HPDE6-E6E7 (cell line): Measurements from ENCODE around the gene RELA.
"Not testable (repeated sequence)": the region's sequence is repeated elsewhere in the genome, so short reads cannot be mapped to it uniquely, and the experiment has no call there.

ENCODE experiments used
- DNase-seq: peaks from one replicate; pipeline ENCODE4 v3.0.0; 2011; ENCODE audit warnings: missing footprints; ENCODE audit errors: extremely low spot score

The RELA gene

DNA sequence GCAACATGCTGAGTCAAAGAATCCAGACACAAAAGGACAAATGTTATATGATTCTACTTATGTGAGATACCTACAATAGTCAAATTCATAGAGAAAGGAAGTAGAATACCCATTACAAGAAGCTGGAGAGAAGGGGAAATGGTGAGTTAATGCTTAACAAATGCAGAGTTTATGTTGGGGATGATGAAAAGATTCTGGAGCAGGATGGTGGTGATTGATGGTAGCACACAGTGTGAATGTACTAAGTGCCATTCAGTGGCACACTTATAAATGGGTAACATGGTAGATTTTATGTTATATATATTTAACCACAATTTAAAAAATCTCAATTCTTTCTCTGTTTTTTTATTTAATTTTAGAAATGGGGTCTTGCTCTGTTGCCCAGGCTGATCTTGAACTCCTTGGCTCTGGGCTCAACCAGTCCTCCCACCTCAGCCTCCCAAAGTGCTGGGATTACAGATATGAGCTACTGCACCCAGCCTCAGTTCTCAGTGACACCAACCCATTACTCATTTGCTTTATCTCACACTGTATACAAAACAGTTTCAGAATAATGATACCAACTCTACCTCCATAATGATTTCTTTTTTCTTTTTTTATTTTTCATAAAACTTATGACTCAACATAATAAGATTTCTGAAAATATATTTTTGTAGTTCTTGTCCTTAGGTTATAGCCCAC is 9.6 kb upstream of the RELA start:
- no peak for DNase-seq

DNA sequence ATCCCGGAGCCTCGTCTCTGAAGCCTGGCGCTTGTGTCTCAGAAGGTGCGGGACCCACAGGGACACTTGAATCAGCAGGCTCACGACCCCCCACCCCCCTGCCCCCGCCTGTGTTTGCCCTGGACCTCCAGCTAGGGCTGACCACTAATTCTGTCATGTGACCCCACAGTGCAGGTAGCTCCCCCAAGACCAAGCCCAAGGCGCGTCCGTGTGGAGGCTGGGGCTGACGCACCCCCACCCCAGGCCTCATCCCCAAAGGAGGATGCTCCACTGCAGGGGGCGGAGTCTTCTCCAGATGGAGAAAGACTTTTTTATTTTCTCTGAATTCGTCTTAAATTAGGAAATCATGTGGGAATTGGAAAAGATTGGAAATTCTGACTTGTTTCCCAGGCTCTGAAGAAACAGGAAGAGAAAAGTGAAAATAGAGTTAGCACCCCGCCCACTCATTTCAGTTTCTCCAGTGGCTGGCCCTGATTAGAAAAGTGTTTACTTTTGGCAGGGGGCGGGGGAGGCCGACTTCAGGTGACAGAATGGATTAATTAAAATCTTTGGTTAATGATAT is 1.0 kb upstream of the RELA start:
- no peak for DNase-seq

DNA sequence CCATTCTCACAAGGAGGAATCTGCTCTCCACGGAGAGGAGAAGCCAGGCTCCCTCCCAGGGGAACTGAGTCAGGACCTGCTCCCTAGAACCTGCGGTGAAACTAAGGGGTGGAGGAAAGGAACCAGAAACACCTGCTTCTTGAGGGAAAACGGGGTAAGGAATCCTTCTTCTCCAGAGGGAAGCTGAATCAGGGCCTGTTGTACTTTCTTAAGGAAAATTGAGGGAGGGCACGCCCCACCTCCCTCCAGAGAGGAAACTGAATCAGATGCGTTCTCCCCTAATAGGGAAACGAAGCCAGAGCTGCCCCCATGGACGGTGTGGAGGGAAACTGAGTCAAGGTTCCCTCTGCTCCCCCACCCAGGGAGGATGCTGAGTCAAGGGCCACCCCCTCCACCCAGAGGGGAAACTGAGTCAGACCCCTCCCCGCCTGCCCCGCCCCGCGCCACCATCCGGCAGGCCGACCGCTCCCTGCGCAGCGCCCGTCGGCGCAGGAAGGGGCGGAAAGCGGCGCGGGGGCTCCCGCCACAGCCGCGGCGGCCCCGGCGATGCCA is 393 bp downstream of the RELA start:
- DNase-seq, result no peak

DNA sequence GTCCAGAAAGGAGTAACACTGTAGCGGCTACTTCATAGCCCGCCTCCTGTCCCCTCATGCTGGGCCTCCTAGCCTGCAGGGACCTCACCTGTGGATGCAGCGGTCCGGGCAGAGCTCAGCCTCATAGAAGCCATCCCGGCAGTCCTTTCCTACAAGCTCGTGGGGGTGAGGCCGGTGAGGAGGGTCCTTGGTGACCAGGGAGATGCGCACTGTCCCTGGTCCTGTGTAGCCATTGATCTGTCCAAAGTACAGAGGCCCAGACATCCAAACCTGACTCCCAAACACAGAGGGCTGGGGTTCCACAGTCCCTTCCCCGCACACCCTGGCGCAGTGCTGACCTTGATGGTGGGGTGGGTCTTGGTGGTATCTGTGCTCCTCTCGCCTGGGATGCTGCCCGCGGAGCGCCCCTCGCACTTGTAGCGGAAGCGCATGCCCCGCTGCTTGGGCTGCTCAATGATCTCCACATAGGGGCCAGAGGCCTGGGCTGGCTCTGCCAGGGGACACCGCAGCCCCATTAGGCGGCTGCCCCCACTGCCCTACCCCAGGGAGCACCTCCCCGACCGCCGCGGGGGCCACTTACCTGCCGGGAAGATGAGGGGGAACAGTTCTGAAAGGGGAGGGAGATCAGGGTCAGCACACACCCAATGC is 993 bp downstream of the RELA start:
- DNase-seq, result no peak

DNA sequence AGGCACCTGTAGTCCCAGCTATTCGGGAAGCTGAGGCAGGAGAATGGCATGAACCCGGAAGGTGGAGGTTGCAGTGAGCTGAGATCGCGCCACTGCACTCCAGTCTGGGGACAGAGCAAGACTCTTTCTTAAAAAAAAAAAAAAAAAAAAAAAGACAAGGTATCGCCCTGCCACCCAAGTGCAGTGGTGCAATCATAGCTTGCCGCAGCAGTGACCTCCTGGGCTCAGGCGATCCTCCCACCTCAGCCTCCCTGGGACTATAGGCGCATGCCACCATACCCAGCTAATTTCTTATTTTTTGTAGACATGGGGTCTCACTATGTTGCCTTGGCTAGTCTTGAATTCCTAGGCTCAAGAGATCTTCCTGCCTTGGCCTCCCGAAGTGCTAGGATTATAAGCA is 1.8 kb downstream of the RELA start:
- DNase-seq, result not testable (repeated sequence)

DNA sequence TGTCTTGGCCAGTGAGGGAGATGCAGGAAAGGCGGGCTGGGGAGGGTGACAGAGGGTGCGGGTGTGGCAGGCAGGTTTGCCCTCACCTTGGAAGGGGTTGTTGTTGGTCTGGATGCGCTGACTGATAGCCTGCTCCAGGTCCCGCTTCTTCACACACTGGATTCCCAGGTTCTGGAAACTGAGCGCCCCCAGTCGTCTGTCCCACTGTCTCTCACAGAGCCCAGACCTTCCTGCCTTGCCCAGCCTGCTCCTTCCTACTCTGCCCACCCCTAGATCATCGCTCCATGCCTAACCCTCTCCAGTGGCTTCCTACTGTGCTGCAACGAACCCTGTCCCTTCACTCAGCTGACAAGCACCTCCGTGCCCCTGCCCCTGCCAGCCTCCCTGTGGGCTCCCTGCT is 2.7 kb downstream of the RELA start:
- DNase-seq, result no peak

DNA sequence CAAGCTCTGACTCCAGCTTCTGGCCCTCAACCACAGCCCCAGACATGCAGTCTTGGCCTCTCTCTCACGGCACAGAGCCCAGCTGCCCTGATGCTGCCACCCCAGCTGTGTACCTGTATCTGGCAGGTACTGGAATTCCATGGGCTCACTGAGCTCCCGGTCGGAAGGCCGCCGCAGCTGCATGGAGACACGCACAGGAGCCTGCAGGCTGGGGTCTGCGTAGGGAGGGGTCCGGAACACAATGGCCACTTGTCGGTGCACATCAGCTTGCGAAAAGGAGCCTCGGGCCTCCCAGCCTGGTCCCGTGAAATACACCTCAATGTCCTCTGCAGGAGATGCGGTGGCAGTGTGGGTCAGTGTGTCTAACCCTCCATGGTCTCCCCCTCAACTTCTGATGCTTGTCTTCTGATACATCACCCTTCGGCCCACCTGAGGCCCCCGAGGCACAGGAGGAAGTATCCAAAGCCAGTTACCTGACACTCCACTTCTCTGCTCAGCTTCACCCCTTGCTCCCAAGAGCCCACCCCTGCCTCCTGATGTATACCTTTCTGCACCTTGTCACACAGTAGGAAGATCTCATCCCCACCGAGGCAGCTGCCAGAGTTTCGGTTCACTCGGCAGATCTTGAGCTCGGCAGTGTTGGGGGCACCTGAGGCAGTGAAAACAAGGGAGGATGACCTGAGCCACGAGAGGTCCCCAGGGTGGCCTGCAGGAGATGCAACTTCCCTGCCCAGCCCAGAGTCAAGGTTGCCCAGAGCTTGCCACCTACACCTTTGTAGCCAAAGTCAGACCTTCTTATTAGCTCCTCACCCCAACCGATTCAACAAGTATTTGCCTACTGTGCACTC is 4.3 kb downstream of the RELA start:
- no peak for DNase-seq

DNA sequence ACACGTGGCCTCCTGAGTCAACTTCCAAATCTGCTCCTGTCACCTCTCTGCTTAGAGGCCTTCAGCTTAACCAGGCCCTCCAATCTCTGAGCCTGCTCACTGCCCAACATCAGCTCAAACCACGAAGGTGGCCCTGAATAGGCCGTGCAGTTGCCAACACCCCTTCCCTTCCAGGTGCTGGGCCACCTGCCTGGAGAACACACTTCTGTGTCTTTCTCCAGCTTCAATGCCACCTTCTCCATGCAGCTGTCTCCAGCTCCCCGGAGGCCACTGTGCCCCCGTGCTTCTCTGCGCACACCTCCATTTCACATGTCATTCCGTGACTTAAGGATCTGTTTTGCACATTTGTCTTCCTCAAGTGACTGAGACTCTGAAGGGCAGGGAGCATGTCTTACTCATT is 5.3 kb downstream of the RELA start:
- no peak for DNase-seq

DNA sequence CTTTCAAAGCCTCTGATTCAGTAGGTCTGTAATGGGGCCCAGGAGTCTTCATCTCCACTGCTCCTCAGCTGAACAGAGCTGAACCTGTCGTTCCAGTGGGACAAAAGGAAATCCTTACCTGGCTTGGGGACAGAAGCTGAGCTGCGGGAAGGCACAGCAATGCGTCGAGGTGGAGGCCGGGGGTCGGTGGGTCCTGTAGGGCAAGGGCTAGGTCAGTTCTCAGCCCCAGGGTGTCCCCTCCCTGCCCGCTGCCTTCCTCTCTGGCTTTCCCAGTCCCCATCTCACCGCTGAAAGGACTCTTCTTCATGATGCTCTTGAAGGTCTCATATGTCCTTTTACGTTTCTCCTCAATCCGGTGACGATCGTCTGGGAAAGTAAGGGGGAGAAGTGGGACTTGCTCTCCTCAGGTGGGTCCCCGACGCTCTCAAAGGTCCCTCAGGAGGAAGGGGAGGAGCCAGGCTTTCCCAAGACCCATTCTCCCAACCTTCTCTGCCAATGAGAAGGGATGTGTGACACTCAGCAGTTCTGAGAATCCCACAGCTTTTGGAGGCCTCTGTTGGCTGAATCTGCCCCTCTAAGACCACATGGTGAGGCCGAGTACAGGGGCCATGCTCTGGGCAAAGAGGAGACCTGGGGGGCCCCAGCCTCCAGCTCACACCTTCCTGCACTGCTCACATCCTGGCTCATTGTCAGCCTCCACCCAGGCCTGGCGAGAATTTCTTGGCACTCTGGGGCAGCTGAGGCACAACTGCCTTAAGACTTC is 7.0 kb downstream of the RELA start:
- DNase-seq, result no peak

DNA sequence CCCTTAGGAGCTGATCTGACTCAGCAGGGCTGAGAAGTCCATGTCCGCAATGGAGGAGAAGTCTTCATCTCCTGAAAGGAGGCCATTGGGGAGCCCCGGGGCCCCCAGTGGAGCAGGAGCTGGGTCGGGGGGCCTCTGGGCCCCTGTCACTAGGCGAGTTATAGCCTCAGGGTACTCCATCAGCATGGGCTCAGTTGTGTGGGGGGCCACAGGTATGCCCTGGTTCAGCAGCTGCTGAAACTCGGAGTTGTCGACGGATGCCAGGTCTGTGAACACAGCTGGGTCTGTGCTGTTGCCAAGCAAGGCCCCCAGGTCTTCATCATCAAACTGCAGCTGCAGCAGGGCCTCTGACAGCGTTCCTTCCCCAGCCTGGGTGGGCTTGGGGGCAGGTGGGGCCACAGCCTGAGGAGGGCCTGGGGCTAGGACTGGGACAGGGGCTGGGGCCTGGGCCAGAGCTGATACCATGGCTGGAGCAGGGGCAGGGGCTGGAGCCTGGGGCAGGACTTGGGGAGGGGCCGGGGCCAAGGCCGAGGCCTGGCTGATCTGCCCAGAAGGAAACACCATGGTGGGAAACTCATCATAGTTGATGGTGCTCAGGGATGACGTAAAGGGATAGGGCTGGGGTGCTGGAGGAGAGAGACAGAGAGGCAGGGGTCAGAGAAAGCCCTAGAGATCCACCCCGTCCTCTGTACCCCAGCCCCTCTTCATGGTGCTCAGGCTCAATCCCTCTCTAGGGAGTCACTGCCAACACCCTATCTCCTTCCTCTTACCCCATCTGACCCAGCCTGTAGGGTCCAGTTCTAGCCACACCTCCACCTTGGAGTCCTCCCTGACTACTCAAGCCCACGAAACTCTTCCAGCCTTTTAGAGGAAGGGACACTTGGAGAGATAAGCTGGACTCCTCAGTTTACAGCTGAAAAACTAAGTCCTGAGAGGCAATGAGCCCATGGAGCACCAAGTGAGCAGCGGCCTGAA is 8.1 kb downstream of the RELA start:
- no peak for DNase-seq

DNA sequence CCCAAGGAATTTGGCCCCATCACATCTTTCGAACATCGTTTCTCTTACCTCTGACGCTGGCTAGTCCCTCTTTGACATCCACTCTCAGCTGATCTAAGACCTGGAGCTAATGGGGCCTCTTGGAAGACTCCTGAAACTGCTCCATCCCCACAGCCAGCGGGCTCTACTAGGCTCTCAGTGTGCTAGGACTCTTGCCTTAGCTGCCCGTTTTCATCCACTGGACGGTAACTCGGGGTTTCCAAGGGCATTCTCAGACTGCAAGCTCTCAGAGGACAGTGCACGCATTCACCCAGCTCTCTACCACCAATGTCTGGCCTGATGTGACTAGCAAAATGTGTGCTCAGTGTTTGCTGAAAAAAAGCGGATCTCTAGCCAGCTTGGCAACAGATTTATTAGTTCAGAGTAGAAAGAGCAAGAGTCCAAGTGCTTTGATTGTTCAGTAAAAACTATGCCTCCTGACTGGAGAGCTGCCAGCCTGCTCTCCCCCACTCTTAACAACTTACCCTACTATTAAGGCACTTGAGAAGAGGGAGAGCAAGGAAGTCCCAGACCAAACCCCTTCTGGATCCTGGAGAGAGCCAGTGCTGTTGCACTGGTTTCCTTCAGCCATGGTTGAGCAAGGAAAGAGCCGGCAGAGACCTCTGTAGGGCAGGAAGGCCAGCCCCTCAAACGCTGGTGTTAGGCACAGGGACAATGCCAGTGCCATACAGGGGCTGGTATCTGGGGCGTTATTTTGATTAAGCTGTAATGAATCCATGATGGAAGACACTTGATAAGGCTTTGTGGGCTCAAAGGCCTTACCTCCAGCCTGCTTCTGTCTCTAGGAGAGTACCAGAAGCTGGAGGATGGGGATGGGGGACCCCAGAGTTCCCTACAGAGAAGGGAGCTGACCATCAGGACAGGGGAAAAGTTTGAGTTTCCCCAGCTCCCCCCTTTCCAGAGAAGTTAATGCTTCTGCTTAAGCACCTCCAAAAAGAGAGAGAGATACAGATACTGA is 9.2 kb downstream of the RELA start:
- DNase-seq, result no peak

DNA sequence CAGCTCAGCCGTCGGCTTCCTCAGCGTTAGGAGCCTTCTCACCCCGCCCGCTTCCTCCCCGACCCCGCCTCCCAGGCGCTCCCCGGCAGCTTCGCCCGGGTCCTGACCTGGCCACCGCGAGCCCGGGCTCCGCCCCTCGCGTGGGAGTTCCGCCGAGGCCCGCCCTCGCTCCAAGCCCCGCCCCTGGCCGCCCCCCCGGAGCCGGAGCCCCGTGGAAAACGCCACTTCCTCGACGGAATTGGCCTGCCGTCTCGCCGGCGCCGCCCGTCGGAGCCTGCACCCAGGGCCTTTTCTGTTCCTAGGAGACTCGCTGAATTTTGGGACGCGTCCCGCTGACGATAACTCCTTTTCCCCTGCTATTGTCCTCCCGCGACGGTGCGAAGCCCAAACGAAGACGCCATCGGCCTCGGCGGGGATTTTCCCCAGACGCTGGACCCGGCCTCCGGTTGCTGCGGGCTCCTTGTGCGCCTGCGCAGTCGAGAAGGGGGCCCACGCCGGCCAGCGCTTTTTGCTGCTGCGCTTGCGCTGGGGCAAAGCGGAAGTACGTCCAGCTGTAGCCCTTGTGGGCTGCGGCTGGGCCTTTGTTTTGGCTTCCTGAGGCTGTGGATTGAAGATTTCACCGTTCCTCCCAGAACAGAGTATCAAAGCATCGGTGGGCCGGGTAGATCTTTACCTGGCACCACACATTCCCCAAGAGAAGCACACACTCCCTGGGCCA is 10.0 kb downstream of the RELA start:
- peak; percentile 97 for DNase-seq

DNA sequence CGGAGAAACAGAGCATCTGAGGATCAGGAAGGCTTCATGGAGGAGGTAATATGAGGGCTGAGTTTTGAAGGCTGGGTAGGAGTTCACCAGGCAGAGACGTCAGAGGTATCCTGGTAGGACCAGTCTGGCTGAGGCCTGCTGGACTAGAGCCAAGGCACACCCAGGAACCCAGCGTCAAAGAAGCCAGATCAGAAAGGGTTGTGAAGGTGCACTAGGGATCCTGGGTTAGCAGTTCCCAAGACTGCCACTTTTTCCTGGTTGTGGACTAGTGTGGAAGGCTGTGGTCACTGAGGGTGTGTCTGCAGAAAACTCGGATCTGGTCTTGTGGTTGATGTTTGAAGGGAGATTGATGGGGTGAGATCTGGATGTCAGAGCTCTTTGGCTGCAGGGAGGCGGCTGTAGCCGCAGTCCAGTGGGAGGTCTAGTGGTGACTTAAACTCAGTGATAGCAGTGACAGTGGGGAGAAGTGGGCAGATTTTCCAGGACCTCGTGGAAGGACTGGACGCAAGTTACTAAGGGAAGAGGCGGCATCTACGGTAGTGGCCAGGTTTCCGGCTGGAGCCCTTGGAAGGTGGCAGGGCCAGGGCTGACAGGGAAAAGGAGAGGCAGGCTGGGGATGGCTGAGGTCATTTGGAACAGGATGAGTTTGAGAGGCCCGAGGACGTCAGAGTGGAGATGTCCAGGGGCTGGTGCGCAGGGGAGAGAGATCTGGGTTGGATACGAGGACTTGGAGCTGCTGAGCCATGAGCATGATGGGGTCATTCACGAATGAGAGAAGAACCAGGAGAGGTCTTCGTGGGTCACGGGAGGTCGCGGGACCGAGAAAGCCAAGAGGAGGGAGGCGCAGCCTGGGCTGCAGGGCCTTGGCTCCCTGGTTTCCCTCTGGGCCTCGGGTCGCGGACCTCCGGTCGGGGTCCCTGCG is 10.9 kb downstream of the RELA start:
- no peak for DNase-seq

DNA sequence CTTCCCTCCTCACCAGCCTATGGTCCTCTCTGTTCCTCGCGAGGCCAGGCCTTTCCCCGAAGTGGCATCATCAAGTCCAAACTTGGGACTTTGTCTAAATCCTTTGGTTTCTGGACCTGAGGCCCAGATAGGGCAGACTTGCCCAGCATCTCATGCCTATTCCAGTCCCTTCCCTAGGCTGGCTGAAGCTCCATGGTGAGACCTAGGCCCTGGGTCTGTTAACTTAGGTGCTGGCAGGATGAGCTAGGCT is 11.5 kb downstream of the RELA start:
- no peak for DNase-seq

DNA sequence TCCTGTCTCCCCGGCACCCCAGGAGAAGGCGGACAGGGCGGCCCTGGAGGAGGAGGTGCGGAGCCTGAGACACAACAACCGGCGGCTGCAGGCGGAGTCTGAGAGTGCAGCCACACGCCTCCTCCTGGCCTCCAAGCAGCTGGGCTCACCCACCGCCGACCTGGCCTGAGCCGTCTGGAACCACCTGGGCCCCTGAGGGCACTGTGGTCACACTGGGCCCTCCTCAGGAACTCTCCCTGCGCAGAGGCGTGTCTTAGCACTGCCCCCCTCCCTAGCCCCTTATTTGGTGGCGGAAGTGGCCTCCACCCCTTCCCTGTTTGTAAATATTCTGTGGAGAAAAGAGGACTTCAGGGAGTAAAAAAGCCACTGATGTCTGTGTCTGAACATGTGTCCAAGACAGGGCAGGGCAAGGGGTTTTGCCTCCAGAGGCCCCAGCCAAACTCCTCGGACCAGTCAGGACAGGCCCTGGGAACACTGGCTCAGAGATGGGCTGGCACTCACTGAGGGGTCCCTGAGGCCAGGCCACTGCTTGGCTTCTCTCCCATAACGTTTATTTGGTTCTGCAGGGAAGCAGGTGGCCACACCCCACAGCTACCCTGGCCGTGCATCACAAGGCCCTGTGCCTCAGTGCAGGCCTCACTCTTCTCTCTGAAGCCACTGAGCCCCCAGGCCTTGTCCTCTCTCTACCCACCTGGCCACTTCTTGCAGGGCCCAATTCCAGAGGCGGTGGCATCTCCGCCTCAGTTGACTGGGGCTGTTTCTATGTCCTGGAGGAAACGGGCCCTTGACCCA is 12.0 kb downstream of the RELA start:
- no peak for DNase-seq

DNA sequence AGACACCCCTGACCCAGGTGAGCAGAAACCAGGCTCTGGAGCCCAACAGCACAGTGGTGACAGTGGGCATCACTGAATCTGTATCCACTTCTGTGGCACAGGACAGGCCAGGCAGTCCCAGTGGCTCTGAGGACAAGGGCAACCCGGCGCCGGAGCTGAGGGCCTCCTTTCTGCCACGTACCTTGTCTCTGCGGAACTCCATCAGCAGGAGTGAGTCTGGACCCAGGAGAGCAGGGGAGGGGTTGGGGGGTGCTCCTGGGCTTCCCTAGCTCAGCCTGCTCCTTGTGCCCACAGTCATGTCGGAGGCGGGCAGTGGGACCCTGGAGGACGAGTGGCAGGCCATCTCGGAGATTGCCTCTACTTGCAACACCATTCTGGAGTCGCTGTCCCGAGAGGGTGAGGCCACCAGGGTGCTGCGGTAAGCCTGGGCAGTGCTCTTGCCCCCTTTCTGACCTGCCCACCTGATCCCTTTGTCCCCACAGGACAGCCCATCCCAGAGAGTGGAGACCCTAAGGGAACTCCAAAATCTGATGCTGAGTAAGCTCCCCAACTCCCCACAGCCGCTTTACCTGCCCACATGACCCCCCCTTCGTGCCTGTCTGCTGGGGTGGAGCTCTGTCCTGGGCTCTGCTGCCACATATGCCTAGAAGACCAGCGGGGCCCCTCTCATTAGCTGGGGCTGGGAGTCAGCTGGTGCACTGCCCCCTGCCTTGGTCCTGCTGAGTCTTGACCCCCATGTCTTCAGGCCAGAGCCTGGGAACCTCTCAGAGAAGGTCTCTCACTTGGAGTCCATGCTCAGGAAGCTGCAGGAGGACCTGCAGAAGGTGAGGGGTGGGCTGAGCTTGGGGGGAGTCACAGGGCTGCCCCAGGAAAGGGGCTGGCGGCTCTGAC is 12.8 kb downstream of the RELA start:
- DNase-seq, result no peak
